ENCODE results near the gene MCCD1.

DNA sequence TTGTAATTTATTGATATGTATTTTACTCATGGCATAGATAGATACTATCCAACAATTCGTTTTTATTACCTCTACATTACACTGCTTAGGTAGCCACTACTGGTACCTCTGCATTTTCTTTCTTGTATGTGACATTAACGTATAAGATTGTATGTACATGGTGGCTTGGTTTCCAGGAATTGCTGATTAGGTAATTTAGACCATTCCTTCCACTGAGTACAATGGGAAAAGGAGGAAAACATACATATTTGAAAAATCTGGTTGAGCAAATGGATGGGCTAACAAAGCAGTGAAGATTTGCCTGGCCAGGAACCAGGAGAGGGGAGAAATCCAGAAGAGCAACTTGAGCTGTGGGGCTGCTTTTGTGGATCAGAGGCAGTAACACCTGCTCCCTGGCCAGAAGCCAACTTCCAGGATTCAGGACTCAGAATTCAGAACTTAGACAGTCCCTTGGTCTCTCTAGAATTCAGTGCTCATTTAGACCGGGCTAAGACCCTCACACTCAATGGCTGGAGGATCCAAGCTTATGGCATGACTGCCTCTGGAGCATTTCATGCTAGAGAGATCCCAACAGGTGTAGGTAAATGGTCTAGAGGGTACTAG is 48.7 kb upstream of the MCCD1 start:
- no peak for TF ChIP-seq POLR2A (IDR thresholded peaks at IDR 0.05; ENCODE audit: low read length)
- TF ChIP-seq GATA1 (IDR thresholded peaks at IDR 0.05; ENCODE audit: low read depth, low read length) = no peak

Measured in erythroblast (primary cell).